HG02623 (cell line): ENCODE data around the gene AGBL1.

ENCODE experiments used
- ATAC-seq: cut with Tn5 transposase; IDR thresholded peaks from one replicate; pipeline ENCODE4 v1.9.1; 2021; ENCODE audit warnings: moderate library complexity; ENCODE audit not compliant: unreplicated experiment

AGBL1 gene

GRCh38 chr15:86677278-86677677 is 597.6 kb downstream of the AGBL1 start:
- ATAC-seq: no peak

- ATAC-seq: no peak
Observed at GRCh38 chr15:86685263-86685662, 605.6 kb downstream of the AGBL1 start.

- no peak for ATAC-seq
Observed at GRCh38 chr15:86689006-86689405, 609.3 kb downstream of the AGBL1 start.

- ATAC-seq: no peak
Observed at GRCh38 chr15:86690566-86690965, 610.9 kb downstream of the AGBL1 start.

GRCh38 chr15:86691091-86691663 is 611.5 kb downstream of the AGBL1 start:
- ATAC-seq: no peak

- ATAC-seq: no peak
Observed at GRCh38 chr15:86700864-86701610, 621.4 kb downstream of the AGBL1 start.

GRCh38 chr15:86701611-86701963 is 621.9 kb downstream of the AGBL1 start:
- ATAC-seq: no peak

GRCh38 chr15:86706813-86707212 is 627.1 kb downstream of the AGBL1 start:
- ATAC-seq: no peak

- no peak for ATAC-seq
Observed at GRCh38 chr15:86711476-86711875, 631.8 kb downstream of the AGBL1 start.

GRCh38 chr15:86714241-86714640 is 634.6 kb downstream of the AGBL1 start:
- ATAC-seq: no peak

GRCh38 chr15:86725628-86726027 is 646.0 kb downstream of the AGBL1 start:
- no peak for ATAC-seq

GRCh38 chr15:86735247-86736040 is 655.8 kb downstream of the AGBL1 start:
- ATAC-seq: no peak

- ATAC-seq: no peak
Observed at GRCh38 chr15:86741917-86742316, 662.2 kb downstream of the AGBL1 start.

- ATAC-seq: no peak
Observed at GRCh38 chr15:86743283-86743903, 663.7 kb downstream of the AGBL1 start.

GRCh38 chr15:86744198-86744780 is 664.6 kb downstream of the AGBL1 start:
- no peak for ATAC-seq

GRCh38 chr15:86751116-86751515 is 671.4 kb downstream of the AGBL1 start:
- ATAC-seq: no peak

GRCh38 chr15:86754846-86755245 is 675.2 kb downstream of the AGBL1 start:
- no peak for ATAC-seq

GRCh38 chr15:86756688-86757087 is 677.0 kb downstream of the AGBL1 start:
- no peak for ATAC-seq

GRCh38 chr15:86759800-86760523 is 680.3 kb downstream of the AGBL1 start:
- no peak for ATAC-seq

- no peak for ATAC-seq
Observed at GRCh38 chr15:86762874-86763273, 683.2 kb downstream of the AGBL1 start.

GRCh38 chr15:86764021-86764420 is 684.4 kb downstream of the AGBL1 start:
- no peak for ATAC-seq
